Gastroesophageal sphincter (tissue), 4 donors: ENCODE data around the gene CTR9. TPM values are rescaled to one million over a fixed set of nuclear protein-coding genes. Genes with fewer than 3 reads are reported as not detected.
"Not testable (repeated sequence)": the region's sequence is repeated elsewhere in the genome, so short reads cannot be mapped to it uniquely, and the experiment has no call there.

Source experiments
- ATAC-seq: fragments of 150-250 bp; one replicate; pipeline ENCODE4 v1.9.1; 2016; ENCODE audit warnings: mild to moderate bottlenecking, moderate library complexity
- H3K27ac ChIP-seq, 4 donors: fragments of 200-600 bp; sonication (generic) in 3 of 4; 1 replicate in 3 of 4; 2 replicates in 1 of 4; pipeline ENCODE4 v1.5.1; 2016 to 2019
- H3K27me3 ChIP-seq: fragments of 200-600 bp; sonication (generic); one replicate; pipeline ENCODE4 v1.5.1; 2019
- H3K36me3 ChIP-seq, 2 donors: fragments of 200-600 bp; sonication (generic); one replicate each; pipeline ENCODE4 v1.5.1; 2019; ENCODE audit warnings: control low read depth in 1 of 2
- H3K4me1 ChIP-seq, 3 donors: fragments of 200-600 bp; sonication (generic); 1 replicate in 2 of 3; 2 replicates in 1 of 3; pipeline ENCODE4 v1.5.1; 2016 to 2019; ENCODE audit warnings: control low read depth in 2 of 3
- H3K4me3 ChIP-seq, 2 donors: fragments of 200-600 bp; sonication (generic); one replicate each; pipeline ENCODE4 v1.5.1; 2019; ENCODE audit warnings: mild to moderate bottlenecking in 1 of 2, moderate library complexity in 1 of 2
- H3K9me3 ChIP-seq, 3 donors: fragments of 200-600 bp; sonication (generic); one replicate each; pipeline ENCODE4 v1.5.1; 2017 to 2019; ENCODE audit warnings: control low read depth in 2 of 3
- EP300 ChIP-seq: sonication (generic); formaldehyde crosslinking; IDR thresholded peaks from one replicate; pipeline ENCODE4 v1.6.1; 2017; ENCODE audit warnings: antibody characterized with exemption, mild to moderate bottlenecking
- POLR2A ChIP-seq, 2 donors: fragments of 450-650 bp; IDR thresholded peaks; one replicate each; pipeline ENCODE4 v1.6.1; 2017; ENCODE audit warnings: antibody characterized with exemption in 2 of 2, mild to moderate bottlenecking in 2 of 2, moderate library complexity in 1 of 2
- POLR2AphosphoS5 ChIP-seq: sonication (generic); formaldehyde crosslinking; IDR thresholded peaks from one replicate; pipeline ENCODE4 v1.6.1; 2017; ENCODE audit warnings: antibody characterized with exemption
- WGBS, 2 donors: methylation state at CpG; one replicate each; pipeline ENCODE4 v1.1.5; 2018; ENCODE audit warnings: low coverage in 1 of 2; 5-methylcytosine and 5-hydroxymethylcytosine counted together
- total RNA-seq, 4 donors: library from RNA; depleted of rRNA; stranded (reverse); fragments of >200 nt; gene quantifications; one replicate each; pipeline ENCODE4 v1.1.0, GENCODE V29; 2016
- TF ChIP-seq, protein P1 (sequence below), 4 experiments: fragments of 200-600 bp in 2 of 4; fragments of 450-650 bp in 2 of 4; sonication (generic) in 1 of 4; IDR thresholded peaks; one replicate each; pipeline ENCODE4 v1.5.1; 2017 to 2019; ENCODE audit warnings: antibody characterized with exemption in 4 of 4, mild to moderate bottlenecking in 2 of 4, moderate library complexity in 2 of 4

CTR9 gene
- total RNA-seq, 4 donors from 2014 or later, result 18.1 to 21.8 (median 20.9) TPM

DNA sequence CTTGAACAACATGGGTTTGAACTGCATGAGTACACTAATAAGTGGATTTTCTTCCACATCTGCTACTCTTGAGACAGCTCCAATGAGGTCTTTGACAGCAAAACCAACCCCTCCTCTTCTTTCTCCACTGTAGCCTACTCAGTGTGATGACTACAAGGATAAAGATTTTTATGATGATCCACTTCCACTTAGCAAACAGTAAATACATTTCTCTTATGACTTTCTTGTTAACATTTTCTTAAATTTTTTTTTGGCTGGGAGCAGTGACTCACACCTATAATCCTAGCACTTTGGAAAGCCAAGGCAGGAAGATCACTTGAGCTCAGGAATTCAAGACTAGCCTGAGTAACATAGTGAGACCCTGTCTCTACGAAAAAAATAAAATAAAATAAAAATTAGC lies 67.5 kb downstream of the CTR9 start:
- no peaks in the 10 kb centered on the region for H3K9me3 ChIP-seq
- H3K27me3 ChIP-seq, result no peaks in the 10 kb centered on the region
- no peak overlapping the region for H3K4me3 ChIP-seq
- no peak for ATAC-seq
- TF ChIP-seq, protein P1, sequence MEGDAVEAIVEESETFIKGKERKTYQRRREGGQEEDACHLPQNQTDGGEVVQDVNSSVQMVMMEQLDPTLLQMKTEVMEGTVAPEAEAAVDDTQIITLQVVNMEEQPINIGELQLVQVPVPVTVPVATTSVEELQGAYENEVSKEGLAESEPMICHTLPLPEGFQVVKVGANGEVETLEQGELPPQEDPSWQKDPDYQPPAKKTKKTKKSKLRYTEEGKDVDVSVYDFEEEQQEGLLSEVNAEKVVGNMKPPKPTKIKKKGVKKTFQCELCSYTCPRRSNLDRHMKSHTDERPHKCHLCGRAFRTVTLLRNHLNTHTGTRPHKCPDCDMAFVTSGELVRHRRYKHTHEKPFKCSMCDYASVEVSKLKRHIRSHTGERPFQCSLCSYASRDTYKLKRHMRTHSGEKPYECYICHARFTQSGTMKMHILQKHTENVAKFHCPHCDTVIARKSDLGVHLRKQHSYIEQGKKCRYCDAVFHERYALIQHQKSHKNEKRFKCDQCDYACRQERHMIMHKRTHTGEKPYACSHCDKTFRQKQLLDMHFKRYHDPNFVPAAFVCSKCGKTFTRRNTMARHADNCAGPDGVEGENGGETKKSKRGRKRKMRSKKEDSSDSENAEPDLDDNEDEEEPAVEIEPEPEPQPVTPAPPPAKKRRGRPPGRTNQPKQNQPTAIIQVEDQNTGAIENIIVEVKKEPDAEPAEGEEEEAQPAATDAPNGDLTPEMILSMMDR (IDR thresholded peaks at IDR 0.05), result no peak
- TF ChIP-seq POLR2A (IDR thresholded peaks at IDR 0.05), result no peak
- TF ChIP-seq EP300, result no peak
- TF ChIP-seq POLR2AphosphoS5, result no peak
- no peak overlapping the region for H3K27ac ChIP-seq
- H3K36me3 ChIP-seq, result no peaks in the 10 kb centered on the region
- 75% methylated on average over 1 of the region's 1 CpG; no CpG with 5 or more reads in 1 of the 2 donors for WGBS, 2 donors
- peaks cover 0 to 7% (median 0%) of the 10 kb centered on the region in 3 donors for H3K4me1 ChIP-seq

GRCh38 chr11:10822491-10822890 lies 71.4 kb downstream of the CTR9 start:
- H3K9me3 ChIP-seq, H3K4me3 ChIP-seq, H3K27ac ChIP-seq, H3K4me1 ChIP-seq, H3K36me3 ChIP-seq, ATAC-seq, H3K27me3 ChIP-seq: not testable (repeated sequence)
- WGBS, 2 donors, result 74 to 100% methylated on average over 1 to 3 of the region's 3 CpGs

- no peaks in the 10 kb centered on the region for H3K9me3 ChIP-seq
- H3K27me3 ChIP-seq, result no peaks in the 10 kb centered on the region
- H3K4me3 ChIP-seq, result no peak overlapping the region
- H3K4me1 ChIP-seq, result peaks cover 0 to 7% (median 0%) of the 10 kb centered on the region in 3 donors
- H3K27ac ChIP-seq, result peak overlapping the region in 2 of 4 donors; percentile 29 to 50
- WGBS, 2 donors, result 37 to 72% methylated on average over 2 of the region's 2 CpGs
- H3K36me3 ChIP-seq, result no peaks in the 10 kb centered on the region
- no peak for TF ChIP-seq POLR2A (IDR thresholded peaks at IDR 0.05)
- ATAC-seq, result no peak
Measured at GRCh38 chr11:10823152-10823579, 72.1 kb downstream of the CTR9 start.

GRCh38 chr11:10824888-10825287 lies 73.8 kb downstream of the CTR9 start:
- peaks cover 0 to 7% (median 0%) of the 10 kb centered on the region in 3 donors for H3K4me1 ChIP-seq
- H3K4me3 ChIP-seq, result no peak overlapping the region
- no peaks in the 10 kb centered on the region for H3K36me3 ChIP-seq
- no peak for ATAC-seq
- no peaks in the 10 kb centered on the region for H3K9me3 ChIP-seq
- TF ChIP-seq EP300 (no peak), POLR2A (IDR thresholded peaks at IDR 0.05) (no peak), POLR2AphosphoS5 (no peak)
- TF ChIP-seq, protein P1 (IDR thresholded peaks at IDR 0.05), result no peak
- no peak overlapping the region for H3K27ac ChIP-seq
- 54% methylated on average over 2 of the region's 3 CpGs; no CpG with 5 or more reads in 1 of the 2 donors for WGBS, 2 donors
- H3K27me3 ChIP-seq, result no peaks in the 10 kb centered on the region

- no peaks in the 10 kb centered on the region for H3K36me3 ChIP-seq
- no peaks in the 10 kb centered on the region for H3K9me3 ChIP-seq
- no peak overlapping the region for H3K27ac ChIP-seq
- peaks cover 0 to under 1% (median 0%) of the 10 kb centered on the region in 3 donors for H3K4me1 ChIP-seq
- 90 to 100% methylated on average over 2 of the region's 2 CpGs for WGBS, 2 donors
- no peak for ATAC-seq
- H3K4me3 ChIP-seq, result no peak overlapping the region
- H3K27me3 ChIP-seq, result no peaks in the 10 kb centered on the region
- TF ChIP-seq, protein P1 (IDR thresholded peaks at IDR 0.05), result no peak
- TF ChIP-seq POLR2AphosphoS5 (no peak), EP300 (no peak), POLR2A (IDR thresholded peaks at IDR 0.05) (no peak)
Measured at GRCh38 chr11:10828402-10828801, 77.4 kb downstream of the CTR9 start.

- Histone ChIP-seq H3K27ac (no peak overlapping the region), H3K4me3 (no peak overlapping the region), H3K4me1 (no peaks in the 10 kb centered on the region), H3K9me3 (no peaks in the 10 kb centered on the region), H3K36me3 (no peaks in the 10 kb centered on the region), H3K27me3 (no peaks in the 10 kb centered on the region)
- no peak for ATAC-seq
- 90 to 95% methylated on average over 2 to 3 of the region's 4 CpGs for WGBS, 2 donors
- TF ChIP-seq, protein P1 (IDR thresholded peaks at IDR 0.05), result no peak
- TF ChIP-seq EP300 (no peak), POLR2A (IDR thresholded peaks at IDR 0.05) (no peak), POLR2AphosphoS5 (no peak)
Measured at GRCh38 chr11:10829139-10829538, 78.1 kb downstream of the CTR9 start.
